ENCODE data around the gene ENHO.

Gene ENHO

GRCh38 chr9:34524349-34524748 is 1.6 kb upstream of the ENHO start:
- Histone ChIP-seq H3K36me3 (ENCODE audit: control insufficient read depth, insufficient read depth, low read length) (no peaks in the 10 kb centered on the region), H3K27ac (ENCODE audit: low read depth, low read length, severe bottlenecking) (no peak overlapping the region), H3K4me1 (ENCODE audit: control insufficient read depth, insufficient read depth, low read length, poor library complexity, severe bottlenecking) (peaks cover 5% of the 10 kb centered on the region), H3K9me3 (ENCODE audit: control insufficient read depth, low read length) (no peaks in the 10 kb centered on the region), H3K4me3 (ENCODE audit: extremely low read depth, insufficient read depth, low read length, poor library complexity, severe bottlenecking) (no peak overlapping the region)
- 85 to 93% methylated on average over 3 of the region's 3 CpGs for WGBS, 2 experiments (ENCODE audit: insufficient coverage in 2 of 2)

GRCh38 chr9:34522091-34522887 is 501 bp downstream of the ENHO start:
- 14 to 21% methylated on average over 24 to 26 of the region's 31 CpGs for WGBS, 2 experiments (ENCODE audit: insufficient coverage in 2 of 2)
- no peak overlapping the region for H3K27ac ChIP-seq (ENCODE audit: low read depth, low read length, severe bottlenecking)
- no peaks in the 10 kb centered on the region for H3K36me3 ChIP-seq (ENCODE audit: control insufficient read depth, insufficient read depth, low read length)
- no peaks in the 10 kb centered on the region for H3K9me3 ChIP-seq (ENCODE audit: control insufficient read depth, low read length)
- H3K4me3 ChIP-seq (ENCODE audit: extremely low read depth, insufficient read depth, low read length, poor library complexity, severe bottlenecking): peak overlapping the region; percentile 47
- H3K4me1 ChIP-seq (ENCODE audit: control insufficient read depth, insufficient read depth, low read length, poor library complexity, severe bottlenecking): peaks cover 5% of the 10 kb centered on the region

- no peaks in the 10 kb centered on the region for H3K36me3 ChIP-seq (ENCODE audit: control insufficient read depth, insufficient read depth, low read length)
- H3K4me3 ChIP-seq (ENCODE audit: extremely low read depth, insufficient read depth, low read length, poor library complexity, severe bottlenecking): no peak overlapping the region
- peaks cover 5% of the 10 kb centered on the region for H3K4me1 ChIP-seq (ENCODE audit: control insufficient read depth, insufficient read depth, low read length, poor library complexity, severe bottlenecking)
- H3K9me3 ChIP-seq (ENCODE audit: control insufficient read depth, low read length): no peaks in the 10 kb centered on the region
- 88 to 96% methylated on average over 7 to 11 of the region's 11 CpGs for WGBS, 2 experiments (ENCODE audit: insufficient coverage in 2 of 2)
- no peak overlapping the region for H3K27ac ChIP-seq (ENCODE audit: low read depth, low read length, severe bottlenecking)
Measured at GRCh38 chr9:34521406-34522045, 1.3 kb downstream of the ENHO start.

GRCh38 chr9:34520505-34521385 is 2.0 kb downstream of the ENHO start:
- Histone ChIP-seq H3K36me3 (ENCODE audit: control insufficient read depth, insufficient read depth, low read length) (no peaks in the 10 kb centered on the region), H3K4me1 (ENCODE audit: control insufficient read depth, insufficient read depth, low read length, poor library complexity, severe bottlenecking) (peaks cover 5% of the 10 kb centered on the region), H3K27ac (ENCODE audit: low read depth, low read length, severe bottlenecking) (no peak overlapping the region), H3K4me3 (ENCODE audit: extremely low read depth, insufficient read depth, low read length, poor library complexity, severe bottlenecking) (no peak overlapping the region), H3K9me3 (ENCODE audit: control insufficient read depth, low read length) (no peaks in the 10 kb centered on the region)
- 93 to 95% methylated on average over 5 of the region's 6 CpGs for WGBS, 2 experiments (ENCODE audit: insufficient coverage in 2 of 2)

- H3K27ac ChIP-seq (ENCODE audit: low read depth, low read length, severe bottlenecking): no peak overlapping the region
- no peaks in the 10 kb centered on the region for H3K9me3 ChIP-seq (ENCODE audit: control insufficient read depth, low read length)
- 82 to 96% methylated on average over 3 to 4 of the region's 6 CpGs for WGBS, 2 experiments (ENCODE audit: insufficient coverage in 2 of 2)
- H3K4me1 ChIP-seq (ENCODE audit: control insufficient read depth, insufficient read depth, low read length, poor library complexity, severe bottlenecking): peaks cover 5% of the 10 kb centered on the region
- H3K4me3 ChIP-seq (ENCODE audit: extremely low read depth, insufficient read depth, low read length, poor library complexity, severe bottlenecking): no peak overlapping the region
- H3K36me3 ChIP-seq (ENCODE audit: control insufficient read depth, insufficient read depth, low read length): no peaks in the 10 kb centered on the region
Measured at GRCh38 chr9:34520096-34520495, 2.7 kb downstream of the ENHO start.

GRCh38 chr9:34519321-34520020 is 3.3 kb downstream of the ENHO start:
- WGBS, 2 experiments (ENCODE audit: insufficient coverage in 2 of 2): 75 to 96% methylated on average over 1 to 2 of the region's 2 CpGs
- H3K4me1 ChIP-seq (ENCODE audit: control insufficient read depth, insufficient read depth, low read length, poor library complexity, severe bottlenecking): peaks cover 5% of the 10 kb centered on the region
- H3K4me3 ChIP-seq (ENCODE audit: extremely low read depth, insufficient read depth, low read length, poor library complexity, severe bottlenecking): no peak overlapping the region
- H3K27ac ChIP-seq (ENCODE audit: low read depth, low read length, severe bottlenecking): no peak overlapping the region
- H3K9me3 ChIP-seq (ENCODE audit: control insufficient read depth, low read length): no peaks in the 10 kb centered on the region
- no peaks in the 10 kb centered on the region for H3K36me3 ChIP-seq (ENCODE audit: control insufficient read depth, insufficient read depth, low read length)

- Histone ChIP-seq H3K4me1 (ENCODE audit: control insufficient read depth, insufficient read depth, low read length, poor library complexity, severe bottlenecking) (peaks cover 5% of the 10 kb centered on the region), H3K9me3 (ENCODE audit: control insufficient read depth, low read length) (no peaks in the 10 kb centered on the region), H3K4me3 (ENCODE audit: extremely low read depth, insufficient read depth, low read length, poor library complexity, severe bottlenecking) (no peak overlapping the region), H3K27ac (ENCODE audit: low read depth, low read length, severe bottlenecking) (no peak overlapping the region), H3K36me3 (ENCODE audit: control insufficient read depth, insufficient read depth, low read length) (no peaks in the 10 kb centered on the region)
- WGBS, 2 experiments (ENCODE audit: insufficient coverage in 2 of 2): 83 to 86% methylated on average over 1 of the region's 2 CpGs
Measured at GRCh38 chr9:34518896-34519295, 3.9 kb downstream of the ENHO start.

- H3K4me3 ChIP-seq (ENCODE audit: extremely low read depth, insufficient read depth, low read length, poor library complexity, severe bottlenecking): no peak overlapping the region
- H3K27ac ChIP-seq (ENCODE audit: low read depth, low read length, severe bottlenecking): no peak overlapping the region
- WGBS, 2 experiments (ENCODE audit: insufficient coverage in 2 of 2): 95 to 96% methylated on average over 6 of the region's 6 CpGs
Measured at GRCh38 chr9:34518110-34518616, 4.6 kb downstream of the ENHO start.

GRCh38 chr9:34517185-34517584 is 5.6 kb downstream of the ENHO start:
- H3K27ac ChIP-seq (ENCODE audit: low read depth, low read length, severe bottlenecking): no peak overlapping the region
- H3K9me3 ChIP-seq (ENCODE audit: control insufficient read depth, low read length): no peaks in the 10 kb centered on the region
- no peaks in the 10 kb centered on the region for H3K36me3 ChIP-seq (ENCODE audit: control insufficient read depth, insufficient read depth, low read length)
- no peak overlapping the region for H3K4me3 ChIP-seq (ENCODE audit: extremely low read depth, insufficient read depth, low read length, poor library complexity, severe bottlenecking)
- peaks cover 7% of the 10 kb centered on the region for H3K4me1 ChIP-seq (ENCODE audit: control insufficient read depth, insufficient read depth, low read length, poor library complexity, severe bottlenecking)
- WGBS, 2 experiments (ENCODE audit: insufficient coverage in 2 of 2): 82 to 91% methylated on average over 6 to 7 of the region's 7 CpGs

More at GRCh38 chr9:34518110-34518616, 4.6 kb downstream of the ENHO start:
- Histone ChIP-seq H3K36me3 (ENCODE audit: control insufficient read depth, insufficient read depth, low read length) (no peaks in the 10 kb centered on the region), H3K4me1 (ENCODE audit: control insufficient read depth, insufficient read depth, low read length, poor library complexity, severe bottlenecking) (peaks cover 8% of the 10 kb centered on the region), H3K9me3 (ENCODE audit: control insufficient read depth, low read length) (no peaks in the 10 kb centered on the region)

- H3K4me1 ChIP-seq (ENCODE audit: control insufficient read depth, insufficient read depth, low read length, poor library complexity, severe bottlenecking): peaks cover 7% of the 10 kb centered on the region
- no peaks in the 10 kb centered on the region for H3K36me3 ChIP-seq (ENCODE audit: control insufficient read depth, insufficient read depth, low read length)
- no peak overlapping the region for H3K4me3 ChIP-seq (ENCODE audit: extremely low read depth, insufficient read depth, low read length, poor library complexity, severe bottlenecking)
- no peaks in the 10 kb centered on the region for H3K9me3 ChIP-seq (ENCODE audit: control insufficient read depth, low read length)
- no peak overlapping the region for H3K27ac ChIP-seq (ENCODE audit: low read depth, low read length, severe bottlenecking)
- WGBS, 2 experiments (ENCODE audit: insufficient coverage in 2 of 2): 94% methylated on average over 3 of the region's 3 CpGs
Measured at GRCh38 chr9:34515959-34516358, 6.8 kb downstream of the ENHO start.

Measured in mesodermal cell (in vitro differentiated cells).